GM21381 (cell line): ENCODE measurements around the gene CNPY3.
"Not testable (repeated sequence)": the region's sequence is repeated elsewhere in the genome, so short reads cannot be mapped to it uniquely, and the experiment has no call there.

Source experiments
- ATAC-seq: cut with Tn5 transposase; IDR thresholded peaks from one replicate; pipeline ENCODE4 v1.9.1; 2021; ENCODE audit warnings: mild to moderate bottlenecking, moderate library complexity; ENCODE audit not compliant: unreplicated experiment

The CNPY3 gene

GRCh38 chr6:42914546-42914945 is 14.7 kb upstream of the CNPY3 start:
- ATAC-seq = no peak

GRCh38 chr6:42915732-42916131 is 13.5 kb upstream of the CNPY3 start, which contains the start of gene PTCRA:
Gene PTCRA, plus strand, starts transcription at chr6:42916053. Its CDS starts 17 bp downstream, at chr6:42916070.
- no peak for ATAC-seq

DNA sequence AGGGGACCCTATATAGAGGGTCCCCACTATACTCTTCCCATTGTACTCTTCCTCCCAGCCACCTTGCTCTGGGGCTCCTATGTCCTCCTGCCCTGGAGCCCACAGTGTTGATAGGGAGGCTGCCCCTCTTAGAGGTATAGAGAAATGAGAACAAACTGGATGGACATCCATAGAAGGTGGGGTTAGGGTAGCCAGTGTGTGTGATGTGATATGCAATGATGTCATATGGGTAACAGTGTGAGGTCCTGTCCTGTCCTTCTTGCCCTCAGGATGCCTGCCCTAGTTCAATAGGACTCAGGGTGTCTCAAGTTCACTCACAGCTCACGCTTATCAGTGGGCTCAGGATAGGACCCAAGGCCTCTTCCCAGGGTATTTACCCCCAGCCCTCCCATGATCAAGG is 13.0 kb upstream of the CNPY3 start:
- no peak for ATAC-seq

DNA sequence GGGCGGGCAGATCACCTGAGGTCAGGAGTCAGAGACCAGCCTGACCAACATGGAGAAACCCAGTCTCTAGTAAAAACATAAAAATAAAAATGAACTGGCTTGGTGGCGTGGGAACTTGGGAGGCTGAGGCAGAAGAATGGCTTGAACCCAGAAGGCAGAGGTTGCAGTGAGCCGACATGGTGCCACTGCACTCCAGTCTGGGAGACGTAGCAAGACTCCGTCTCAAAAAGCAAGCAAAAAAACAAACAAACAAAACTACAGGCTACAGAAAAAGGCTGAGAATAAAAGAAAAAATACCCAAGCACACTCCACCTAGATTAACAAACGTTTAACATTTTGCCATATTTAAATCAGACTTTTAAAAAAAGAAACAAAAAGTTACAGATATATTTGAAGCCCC is 7.5 kb upstream of the CNPY3 start:
- no peak for ATAC-seq

GRCh38 chr6:42923666-42924065 is 5.6 kb upstream of the CNPY3 start:
- no peak for ATAC-seq

GRCh38 chr6:42925248-42925857 is 3.9 kb upstream of the CNPY3 start:
- no peak for ATAC-seq

DNA sequence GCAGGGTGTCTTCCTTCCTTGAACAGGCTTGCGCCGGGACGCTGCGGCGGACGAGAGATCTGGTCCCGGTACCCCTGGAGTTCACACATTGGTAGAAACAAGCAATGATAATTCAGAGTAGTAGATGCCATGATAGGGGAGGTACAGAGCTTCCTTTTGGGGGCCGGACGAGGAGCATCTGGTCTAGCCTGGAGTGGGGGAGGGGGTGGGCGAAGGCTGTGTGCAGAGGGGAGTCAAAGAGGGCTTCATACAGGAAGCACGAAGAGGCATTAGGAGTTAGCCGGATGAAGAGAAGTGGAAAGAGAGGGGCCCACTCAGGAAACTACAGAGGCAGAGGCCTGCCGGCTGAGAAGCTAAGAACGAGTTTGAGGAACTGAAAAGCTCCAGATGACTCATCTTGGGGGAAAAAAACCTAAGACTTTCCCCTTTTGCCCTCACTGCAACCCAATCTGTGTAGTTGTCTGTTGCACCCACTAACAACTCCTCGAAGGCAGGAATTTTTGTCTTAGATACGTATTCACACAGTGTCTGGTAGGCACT is 611 bp downstream of the CNPY3 start:
- peak; percentile 45 for ATAC-seq

GRCh38 chr6:42932412-42932811 is 3.1 kb downstream of the CNPY3 start:
- no peak for ATAC-seq

DNA sequence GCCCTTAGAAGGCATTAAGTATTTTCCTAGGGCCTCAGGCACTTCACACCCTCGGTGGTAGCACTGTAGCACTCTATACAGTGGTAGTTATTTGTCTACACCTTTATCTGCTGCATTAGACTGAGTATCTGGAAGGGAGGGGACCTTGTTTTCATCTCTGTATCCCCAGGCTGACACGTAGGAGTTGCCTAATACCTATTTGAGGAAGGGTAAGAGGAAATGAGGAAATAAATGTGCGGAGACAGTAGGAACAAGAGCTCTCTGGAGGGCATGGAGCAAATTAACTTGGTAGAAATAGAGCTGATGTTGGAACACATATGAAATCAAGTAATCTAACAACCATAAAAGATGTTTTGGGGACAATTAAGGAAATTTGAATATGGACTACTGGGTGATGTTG is 3.9 kb downstream of the CNPY3 start:
- ATAC-seq = no peak

DNA sequence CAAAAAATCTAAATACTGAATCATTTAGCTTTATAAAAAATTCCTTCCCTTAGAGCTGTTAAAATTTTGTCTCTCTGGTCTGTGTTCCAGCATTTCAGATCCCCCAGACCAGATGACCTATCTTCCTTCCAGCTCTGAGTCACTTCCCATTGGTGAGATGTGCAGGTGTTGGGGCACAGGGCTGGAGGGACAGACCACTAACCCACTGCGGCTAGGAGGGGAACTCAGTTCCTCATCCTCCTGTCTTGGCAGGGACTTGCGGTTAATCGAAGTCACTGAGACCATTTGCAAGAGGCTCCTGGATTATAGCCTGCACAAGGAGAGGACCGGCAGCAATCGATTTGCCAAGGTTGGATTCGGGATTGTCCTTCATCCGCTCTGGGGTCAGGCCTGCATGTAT is 6.0 kb downstream of the CNPY3 start:
- no peak for ATAC-seq

DNA sequence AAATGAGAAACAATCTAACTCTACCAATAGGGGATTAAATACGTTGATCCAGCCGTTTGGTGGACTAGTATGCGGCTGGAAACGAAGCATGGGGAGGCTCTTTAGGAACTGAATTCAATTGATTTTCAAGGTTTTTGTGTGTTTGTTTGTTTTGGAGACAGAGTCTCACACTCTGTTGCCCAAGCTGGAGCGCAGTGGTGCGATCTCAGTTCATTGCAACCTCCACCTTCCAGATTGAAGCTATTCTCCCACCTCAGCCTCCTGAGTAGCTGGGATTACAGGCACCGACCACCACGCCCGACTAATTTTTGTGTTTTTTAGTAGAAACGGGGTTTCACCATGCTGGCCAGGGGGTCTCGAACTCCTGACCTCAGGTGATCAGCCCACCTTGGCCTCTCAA is 7.1 kb downstream of the CNPY3 start:
- ATAC-seq = no peak

GRCh38 chr6:42937548-42938427 is 8.5 kb downstream of the CNPY3 start:
- no peak for ATAC-seq

DNA sequence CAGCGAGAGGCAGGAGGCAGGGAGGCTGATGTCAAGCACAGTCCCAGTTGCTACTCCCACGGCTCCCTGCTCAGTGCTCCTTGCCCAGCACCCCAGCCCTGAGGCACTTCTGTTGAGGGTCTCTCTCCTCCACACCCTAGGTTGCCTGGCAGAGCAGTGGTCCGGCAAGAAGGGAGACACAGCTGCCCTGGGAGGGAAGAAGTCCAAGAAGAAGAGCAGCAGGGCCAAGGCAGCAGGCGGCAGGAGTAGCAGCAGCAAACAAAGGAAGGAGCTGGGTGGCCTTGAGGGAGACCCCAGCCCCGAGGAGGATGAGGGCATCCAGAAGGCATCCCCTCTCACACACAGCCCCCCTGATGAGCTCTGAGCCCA is 9.1 kb downstream of the CNPY3 start:
- ATAC-seq = no peak

DNA sequence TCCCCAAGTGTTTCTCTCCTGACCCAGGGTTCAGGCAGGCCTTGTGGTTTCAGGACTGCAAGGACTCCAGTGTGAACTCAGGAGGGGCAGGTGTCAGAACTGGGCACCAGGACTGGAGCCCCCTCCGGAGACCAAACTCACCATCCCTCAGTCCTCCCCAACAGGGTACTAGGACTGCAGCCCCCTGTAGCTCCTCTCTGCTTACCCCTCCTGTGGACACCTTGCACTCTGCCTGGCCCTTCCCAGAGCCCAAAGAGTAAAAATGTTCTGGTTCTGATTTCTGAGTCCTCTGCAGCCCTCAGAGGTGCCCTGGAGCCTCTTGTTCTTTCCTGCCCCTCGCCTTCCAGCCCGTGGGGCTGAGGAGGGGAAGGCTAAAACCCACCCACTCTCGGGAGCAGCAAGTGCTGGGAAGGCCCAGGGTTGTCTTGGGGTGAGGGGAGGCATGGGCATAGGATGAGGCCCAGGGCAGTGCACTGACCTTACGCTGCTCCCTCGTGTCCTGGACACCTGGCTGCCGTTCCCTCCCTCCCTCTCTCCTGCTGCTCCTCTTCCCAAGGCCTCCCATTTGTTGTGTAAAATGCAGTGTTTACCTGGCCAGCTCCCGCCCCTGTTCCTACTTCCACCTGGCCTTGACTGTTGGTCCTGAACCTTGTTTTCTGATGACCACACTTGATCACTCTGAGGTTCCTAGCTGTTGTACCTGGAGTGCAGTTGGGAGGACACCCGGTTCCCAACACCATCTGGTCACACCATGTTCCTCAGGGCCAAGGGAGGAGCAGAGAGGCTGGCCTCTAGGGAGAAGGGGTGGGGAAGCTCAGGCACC is 9.9 kb downstream of the CNPY3 start:
- ATAC-seq = no peak

GRCh38 chr6:42939810-42940167 is 10.5 kb downstream of the CNPY3 start:
- no peak for ATAC-seq

DNA sequence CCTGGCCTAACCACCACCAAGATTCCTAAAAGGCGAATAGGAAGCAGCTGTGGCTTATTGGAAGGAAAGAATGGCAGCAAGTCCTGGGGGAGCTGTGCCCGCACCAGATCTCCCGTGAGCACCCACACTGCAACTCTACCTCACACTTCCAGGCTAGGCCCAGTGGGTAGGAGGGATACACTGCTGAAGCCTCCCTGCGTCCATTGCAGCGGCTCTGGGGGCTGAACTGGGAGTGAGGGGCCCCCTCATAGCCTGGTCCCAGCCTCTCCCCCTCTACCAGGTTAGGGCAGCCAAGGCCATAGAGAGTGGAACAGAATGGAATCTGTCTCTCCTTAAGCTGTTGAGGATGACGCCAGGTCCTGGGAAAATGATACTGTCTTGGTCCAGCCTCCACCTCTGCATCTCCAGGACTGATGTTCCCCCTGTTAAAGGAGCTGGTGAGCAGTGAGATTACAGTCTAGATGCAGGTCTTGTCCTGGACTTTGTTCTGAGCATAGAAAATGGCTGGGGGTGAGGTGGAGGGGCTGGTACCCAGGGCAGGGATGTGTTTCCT is 11.3 kb downstream of the CNPY3 start:
- ATAC-seq = no peak

- not testable (repeated sequence) for ATAC-seq
These were observed 12.1 kb downstream of the CNPY3 start for GRCh38 chr6:42941356-42941755.

DNA sequence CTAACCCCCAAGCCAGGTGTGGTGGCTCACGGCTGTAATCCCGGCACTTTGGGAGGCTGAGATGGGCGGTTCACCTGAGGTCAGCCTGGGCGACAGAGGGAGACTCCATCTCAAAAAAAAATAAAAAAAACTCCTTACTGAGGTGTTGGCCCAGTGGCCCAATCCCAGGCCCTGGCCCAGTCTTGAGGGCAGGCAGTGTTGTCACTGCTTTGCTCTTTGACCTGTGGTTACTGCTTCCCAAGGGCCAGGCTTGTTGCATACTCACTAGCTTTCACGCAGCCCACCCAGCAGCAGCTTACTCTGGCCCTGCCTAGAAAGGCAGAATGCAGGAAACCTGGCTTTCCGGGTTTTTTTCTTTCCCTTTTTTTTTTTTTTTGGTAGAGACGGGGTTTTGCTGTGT is 13.2 kb downstream of the CNPY3 start:
- ATAC-seq = no peak

- ATAC-seq = no peak
These were observed 18.7 kb downstream of the CNPY3 start for GRCh38 chr6:42947950-42948349.

DNA sequence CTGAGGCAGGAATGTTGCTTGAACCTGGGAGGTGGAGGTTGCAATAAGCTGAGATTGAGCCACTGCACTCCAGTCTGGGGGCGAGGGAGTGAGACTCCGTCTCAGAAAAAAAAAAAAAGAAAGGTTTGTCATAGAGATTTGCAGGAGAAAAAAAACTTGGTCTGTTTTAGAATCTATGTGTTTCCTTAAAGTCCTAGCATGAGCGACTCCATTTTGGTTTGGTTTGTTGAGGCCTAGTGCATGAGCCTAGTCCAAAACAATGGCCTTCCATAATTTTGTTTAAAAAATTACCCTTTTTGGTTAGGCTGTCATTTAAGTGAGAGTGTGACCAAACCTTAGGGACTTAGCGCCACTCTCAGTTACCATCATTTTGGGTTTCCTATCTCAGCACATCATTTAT is 23.1 kb downstream of the CNPY3 start:
- no peak for ATAC-seq

DNA sequence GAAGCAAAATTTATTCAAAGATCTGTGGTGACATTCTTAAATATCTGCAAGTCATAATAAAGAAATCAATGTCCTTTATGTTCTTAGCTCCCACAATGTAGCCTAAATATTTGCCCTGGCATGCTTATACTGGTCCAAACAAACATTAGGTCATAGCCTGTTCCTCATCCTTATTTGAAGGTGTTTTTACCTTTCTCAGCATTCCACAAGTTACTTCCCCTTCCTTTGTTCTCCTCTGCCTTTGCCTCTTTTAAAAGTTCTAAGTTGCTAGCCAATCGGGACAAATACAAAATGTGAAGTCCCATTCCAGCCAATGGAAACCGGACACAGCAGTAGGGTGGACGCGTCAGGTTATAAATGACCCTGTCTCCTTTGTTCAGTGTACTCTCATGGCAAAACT is 25.1 kb downstream of the CNPY3 start:
- not testable (repeated sequence) for ATAC-seq
